ENCODE data around the gene TPRKB.
A peak's percentile ranks its signal among the peaks of the same experiment; 100 is the strongest.
"Not testable (repeated sequence)": the region's sequence is repeated elsewhere in the genome, so short reads cannot be mapped to it uniquely, and the experiment has no call there.

Gene TPRKB

GRCh38 chr2:73736855-73737779, at the start of gene TPRKB:
Gene TPRKB, minus strand, starts transcription at chr2:73737345. Its CDS starts 2,776 bp downstream, at chr2:73734569.
- DNase-seq, result peak; percentile 52 to 96 (median 89)

- DNase-seq, result not testable (repeated sequence)
Measured at GRCh38 chr2:73783883-73784282, 46.7 kb upstream of the TPRKB start, which contains the start of gene C2orf78. Gene C2orf78, plus strand, starts transcription at chr2:73784183. Its CDS starts 127 bp downstream, at chr2:73784310.

- not testable (repeated sequence) for DNase-seq
Measured at GRCh38 chr2:73783402-73783801, 46.3 kb upstream of the TPRKB start.

GRCh38 chr2:73780237-73780582, 43.1 kb upstream of the TPRKB start:
- no peak for DNase-seq

GRCh38 chr2:73779467-73780236, 42.5 kb upstream of the TPRKB start, which contains the start of gene DUSP11:
Gene DUSP11, minus strand, starts transcription at chr2:73780103. Its CDS starts 129 bp downstream, at chr2:73779974.
- peak; percentile 40 to 93 (median 89) for DNase-seq

GRCh38 chr2:73778867-73779466, 41.8 kb upstream of the TPRKB start:
- DNase-seq, result not testable (repeated sequence)

GRCh38 chr2:73776869-73777519, 39.8 kb upstream of the TPRKB start:
- DNase-seq, result no peak

- DNase-seq, result no peak
Measured at GRCh38 chr2:73776381-73776780, 39.2 kb upstream of the TPRKB start.

- no peak for DNase-seq
Measured at GRCh38 chr2:73772819-73773218, 35.7 kb upstream of the TPRKB start.

GRCh38 chr2:73770725-73771124, 33.6 kb upstream of the TPRKB start:
- no peak for DNase-seq

- no peak for DNase-seq
Measured at GRCh38 chr2:73766994-73767393, 29.8 kb upstream of the TPRKB start.

- no peak for DNase-seq
Measured at GRCh38 chr2:73766349-73766748, 29.2 kb upstream of the TPRKB start.

GRCh38 chr2:73764945-73765344, 27.8 kb upstream of the TPRKB start:
- no peak for DNase-seq

- no peak for DNase-seq
Measured at GRCh38 chr2:73762571-73762970, 25.4 kb upstream of the TPRKB start.

GRCh38 chr2:73759904-73760303, 22.8 kb upstream of the TPRKB start:
- DNase-seq, result no peak

GRCh38 chr2:73759285-73759764, 22.2 kb upstream of the TPRKB start:
- DNase-seq, result peak in 1 of 14 donors; percentile 96

- DNase-seq, result not testable (repeated sequence)
Measured at GRCh38 chr2:73754332-73754731, 17.2 kb upstream of the TPRKB start.

- no peak for DNase-seq
Measured at GRCh38 chr2:73749314-73749713, 12.2 kb upstream of the TPRKB start.

- DNase-seq, result no peak
Measured at GRCh38 chr2:73746877-73747208, 9.7 kb upstream of the TPRKB start.

GRCh38 chr2:73746015-73746876, 9.1 kb upstream of the TPRKB start:
- peak in 1 of 14 donors; percentile 93 for DNase-seq

GRCh38 chr2:73740767-73741166, 3.6 kb upstream of the TPRKB start:
- DNase-seq, result no peak

Data from C1 segment of cervical spinal cord (tissue), 14 donors.